HL-60 (cell line): ENCODE data around the gene MYMX.

Experiments
- DNase-seq, 2 experiments: peaks; one replicate each; pipeline ENCODE4 v3.0.0-alpha.2; 2010 to 2020; ENCODE audit warnings: low read depth in 1 of 2, low spot score in 1 of 2
- H3K27ac ChIP-seq: fragments of 250-450 bp; sonication (Bioruptor Pico); replicated peaks from 2 replicates; pipeline ENCODE4 v1.5.1; 2020; ENCODE audit warnings: mild to moderate bottlenecking, moderate library complexity
- H3K27me3 ChIP-seq: fragments of 250-450 bp; sonication (Bioruptor Pico); 2 replicates; pipeline ENCODE4 v1.5.1; 2021; ENCODE audit warnings: mild to moderate bottlenecking, moderate library complexity; ENCODE audit not compliant: insufficient read depth, poor library complexity, severe bottlenecking
- H3K4me3 ChIP-seq: replicated peaks from 2 replicates; pipeline ENCODE4 v1.5.1; 2011; ENCODE audit warnings: mild to moderate bottlenecking, control low read depth, low read length; ENCODE audit not compliant: insufficient read depth
- CTCF ChIP-seq: IDR thresholded peaks from one replicate; pipeline ENCODE4 v1.5.1; 2011; ENCODE audit warnings: low read length, control low read depth, inconsistent platforms; ENCODE audit not compliant: insufficient read depth
- GABPA ChIP-seq: IDR thresholded peaks from 2 replicates; pipeline ENCODE4 v1.6.1; 2012; ENCODE audit warnings: low read depth
- POLR2AphosphoS5 ChIP-seq: IDR thresholded peaks from 2 replicates; pipeline ENCODE4 v1.6.1; 2012; ENCODE audit warnings: low read depth
- REST ChIP-seq: IDR thresholded peaks from 2 replicates; pipeline ENCODE4 v1.6.1; 2012; ENCODE audit warnings: low read depth; ENCODE audit not compliant: insufficient replicate concordance
- SPI1 ChIP-seq: IDR thresholded peaks from 2 replicates; pipeline ENCODE4 v1.6.1; 2012; ENCODE audit warnings: low read depth, mild to moderate bottlenecking, borderline replicate concordance

MYMX gene

GRCh38 chr6:44176130-44176761 lies 40.5 kb upstream of the MYMX start:
- TF ChIP-seq CTCF = no peak
- no peak for TF ChIP-seq REST
- TF ChIP-seq GABPA = no peak
- no peak for TF ChIP-seq POLR2AphosphoS5
- no peak for TF ChIP-seq SPI1
- no peak for DNase-seq
- no peak overlapping the region for H3K4me3 ChIP-seq
- no peaks in the 10 kb centered on the region for H3K27me3 ChIP-seq
- no peak overlapping the region for H3K27ac ChIP-seq

GRCh38 chr6:44176762-44177509 lies 39.8 kb upstream of the MYMX start:
- H3K27ac ChIP-seq = no peak overlapping the region
- H3K27me3 ChIP-seq = no peaks in the 10 kb centered on the region
- no peak overlapping the region for H3K4me3 ChIP-seq
- DNase-seq = no peak
- TF ChIP-seq GABPA (no peak), CTCF (no peak), POLR2AphosphoS5 (no peak), REST (no peak), SPI1 (no peak)

- no peak overlapping the region for H3K4me3 ChIP-seq
- H3K27me3 ChIP-seq = no peaks in the 10 kb centered on the region
- no peak for TF ChIP-seq POLR2AphosphoS5
- no peak for TF ChIP-seq GABPA
- no peak for TF ChIP-seq CTCF
- TF ChIP-seq SPI1 = no peak
- TF ChIP-seq REST = no peak
- no peak for DNase-seq
- no peak overlapping the region for H3K27ac ChIP-seq
Observed at GRCh38 chr6:44177691-44178423, 38.9 kb upstream of the MYMX start.
